Measurements from ENCODE around the gene GFOD1.

Gene GFOD1

DNA sequence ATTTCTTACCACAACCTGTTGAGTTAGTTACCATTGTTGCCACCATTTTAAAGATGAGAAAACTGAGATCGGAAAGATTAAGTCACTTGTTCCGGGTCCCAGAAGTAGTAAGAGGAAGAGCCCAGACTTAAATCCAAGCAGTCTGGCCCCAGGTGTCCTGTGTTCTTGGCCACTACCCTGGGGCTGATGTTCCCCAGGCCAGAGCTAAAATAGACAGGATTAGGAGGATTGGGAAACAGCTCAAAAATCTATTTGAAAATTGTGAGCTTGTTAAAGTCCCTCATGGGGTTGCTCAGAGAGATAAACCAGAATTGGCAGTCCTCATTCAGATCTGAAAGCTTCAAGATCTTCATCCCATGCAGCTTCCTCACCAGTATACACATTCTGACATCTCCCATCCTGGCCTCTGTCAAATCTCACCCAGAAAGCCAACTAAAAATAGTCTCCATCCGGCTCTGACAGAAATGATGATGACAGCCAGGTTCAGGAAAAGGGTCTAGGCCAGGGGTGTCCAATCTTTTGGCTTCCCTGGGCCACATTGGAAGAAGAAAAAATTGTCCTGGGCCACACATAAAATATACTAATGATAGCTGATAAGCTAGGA lies 62.0 kb downstream of the GFOD1 start:
- DNase-seq (ENCODE audit: low read depth) = no peak

DNA sequence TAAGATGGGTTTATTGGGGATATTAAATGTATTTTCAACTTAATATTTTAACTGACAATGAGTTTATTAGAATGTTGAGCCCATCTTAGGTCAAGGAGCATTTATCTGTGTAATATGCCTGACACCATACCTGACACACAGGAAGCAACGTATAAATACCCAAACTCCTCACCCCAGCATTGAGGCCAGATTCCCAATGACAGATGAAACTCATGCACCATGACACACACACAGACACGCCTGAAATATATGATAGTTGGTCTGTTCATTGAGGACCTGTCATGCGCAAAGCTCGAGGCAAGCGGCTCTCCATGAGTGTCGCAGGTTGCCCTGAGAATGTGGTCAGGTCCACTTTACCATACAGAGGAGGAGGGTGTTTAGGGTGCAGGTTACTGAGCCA lies 64.1 kb downstream of the GFOD1 start:
- DNase-seq (ENCODE audit: low read depth) = no peak

DNA sequence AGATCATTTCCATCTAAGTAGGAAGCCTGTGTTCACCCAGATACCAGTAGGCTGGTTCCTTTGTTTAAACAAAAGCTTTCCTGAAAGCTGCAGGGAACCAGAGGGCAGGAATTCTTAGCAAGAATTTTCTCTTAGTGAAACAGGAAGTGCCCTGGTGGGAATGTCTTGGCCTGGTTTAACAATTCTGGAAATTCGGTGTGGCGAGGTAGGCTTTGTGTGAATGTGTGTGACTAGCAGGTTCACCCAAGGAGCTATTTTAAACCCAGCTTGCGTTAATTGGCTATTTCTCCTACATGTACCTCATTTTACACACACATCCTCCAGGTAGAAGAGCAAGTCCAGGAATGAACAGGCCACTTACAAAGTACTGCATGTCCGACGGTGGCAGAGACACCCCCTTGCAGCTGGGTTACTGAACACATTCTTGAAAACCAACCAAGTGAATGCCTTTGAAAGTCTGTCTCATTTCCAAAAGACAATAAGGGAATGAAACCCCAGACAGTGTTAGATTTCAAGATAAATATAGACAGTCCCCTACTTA lies 64.6 kb downstream of the GFOD1 start:
- DNase-seq (ENCODE audit: low read depth) = no peak

DNA sequence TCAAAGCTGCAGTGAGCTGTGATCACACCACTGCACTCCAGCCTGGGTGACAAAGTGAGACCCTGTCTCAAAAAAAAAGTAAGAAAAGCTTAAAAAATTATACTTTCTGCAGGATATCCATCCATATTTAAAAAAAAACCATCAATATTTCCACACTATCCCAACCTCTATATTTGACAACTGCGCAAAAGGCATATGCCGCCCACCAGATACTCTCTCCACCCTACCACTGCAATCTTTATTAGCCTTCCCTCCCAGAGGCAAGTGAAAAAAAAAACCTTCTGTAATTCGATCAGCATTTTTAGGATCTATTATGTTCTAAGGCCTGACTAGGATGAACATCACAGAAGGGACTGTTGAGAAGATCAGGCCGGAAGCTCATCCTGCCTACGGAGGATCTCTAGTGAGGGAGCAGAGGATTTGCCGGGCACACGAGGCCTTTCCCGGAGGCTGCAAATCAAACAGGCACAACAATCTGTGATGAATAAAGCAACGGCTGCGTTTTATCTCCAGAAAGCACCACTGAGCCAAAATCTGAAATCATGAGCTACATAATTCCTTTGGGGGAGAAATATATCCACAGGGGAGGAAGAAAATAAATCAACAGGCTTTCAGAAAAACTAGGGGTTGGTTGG lies 65.9 kb downstream of the GFOD1 start:
- no peak for DNase-seq (ENCODE audit: low read depth)

DNA sequence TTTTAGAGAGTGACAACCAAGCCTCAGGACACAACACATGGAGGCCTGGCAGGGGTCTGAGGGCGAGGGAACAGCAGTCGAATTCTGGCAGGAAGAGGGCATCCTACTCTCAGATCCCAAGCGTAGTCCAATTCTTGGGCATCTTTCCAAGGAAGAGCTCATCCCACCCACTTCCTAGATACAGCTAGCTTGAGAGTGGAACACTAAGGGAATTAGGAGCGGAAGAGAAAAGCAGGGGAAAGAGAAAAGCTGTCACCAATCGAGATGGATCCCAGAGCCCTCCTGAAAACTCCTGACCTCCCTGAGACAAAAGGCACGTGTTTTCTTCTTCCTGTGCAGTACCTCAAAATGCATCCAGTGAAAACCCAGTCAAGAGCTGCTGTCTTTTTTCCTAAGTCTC lies 67.1 kb downstream of the GFOD1 start:
- DNase-seq (ENCODE audit: low read depth) = no peak

DNA sequence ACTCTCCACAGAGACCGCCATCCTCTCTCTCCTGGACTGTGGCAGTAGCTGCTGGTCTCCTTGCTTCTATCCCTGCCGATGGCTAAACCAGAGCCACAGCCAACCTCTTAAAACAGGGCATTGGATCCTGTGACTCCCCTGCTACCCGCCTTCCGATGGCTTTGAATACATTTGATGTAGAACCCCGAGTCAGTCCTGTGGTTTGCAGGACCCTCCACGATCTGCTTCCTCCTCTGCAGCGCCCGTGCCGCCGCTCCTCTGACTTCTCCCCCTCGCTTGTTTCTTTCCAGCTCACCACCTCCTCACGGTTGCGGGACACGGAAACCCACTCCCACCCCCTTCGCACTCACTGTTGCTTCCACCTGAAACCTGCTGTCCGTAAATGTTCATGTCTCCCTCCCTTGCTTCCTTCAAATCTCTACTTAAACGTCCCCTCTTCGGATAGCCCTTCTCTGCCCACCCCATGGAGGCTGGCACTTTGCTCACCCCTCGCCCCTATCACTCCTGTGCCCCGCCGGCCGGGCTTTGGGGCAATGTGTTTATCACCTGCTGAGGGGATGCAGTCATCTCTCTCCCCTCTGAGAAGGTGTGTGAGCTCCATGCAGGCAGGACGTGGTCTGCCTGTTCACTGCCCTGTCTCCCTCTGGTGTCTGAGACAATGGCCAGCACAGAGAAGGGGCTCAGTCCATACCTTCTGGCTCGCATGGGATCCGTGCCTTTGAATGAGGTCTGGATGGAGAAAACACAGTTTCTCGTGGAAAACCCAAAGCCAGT lies 67.8 kb downstream of the GFOD1 start:
- DNase-seq (ENCODE audit: low read depth) = no peak

DNA sequence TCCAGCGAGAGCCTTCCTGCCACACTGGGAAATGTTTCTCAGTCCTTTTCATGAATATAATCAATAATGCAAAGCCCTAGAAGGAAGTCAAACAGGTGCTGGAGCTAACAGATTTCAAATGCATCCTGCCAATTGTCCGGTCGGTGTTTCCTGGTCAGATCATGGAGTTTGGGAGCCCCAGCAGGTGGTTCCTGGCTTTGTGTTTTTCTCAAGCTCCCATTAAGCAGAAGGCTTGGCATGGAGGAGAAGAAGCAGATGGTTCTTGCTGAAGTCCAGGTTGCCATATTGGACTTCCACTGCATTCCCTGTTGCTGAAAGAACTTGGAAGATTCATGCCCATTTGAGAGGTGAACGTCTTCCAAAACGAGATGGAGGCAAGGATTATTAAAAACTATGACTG lies 68.6 kb downstream of the GFOD1 start:
- no peak for DNase-seq (ENCODE audit: low read depth)

DNA sequence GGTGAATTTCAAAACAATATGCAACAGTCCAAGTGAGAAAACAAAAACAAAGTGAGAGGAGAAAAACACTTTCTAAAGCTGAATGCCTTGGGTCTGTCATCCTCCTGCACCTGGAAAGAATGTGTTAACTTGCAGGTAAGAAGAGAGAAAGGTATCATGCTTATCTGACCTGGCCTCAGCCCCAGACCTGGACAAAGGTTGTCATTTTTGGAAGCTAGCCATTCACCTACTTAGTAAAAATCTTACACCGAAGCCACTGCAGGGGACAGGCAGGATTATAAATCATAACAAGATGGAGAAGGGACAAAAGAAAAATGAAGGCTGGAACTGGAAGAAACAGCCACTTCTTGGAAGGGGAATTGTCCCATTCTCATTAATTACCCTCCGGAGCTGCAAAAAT lies 69.4 kb downstream of the GFOD1 start:
- DNase-seq (ENCODE audit: low read depth) = no peak

DNA sequence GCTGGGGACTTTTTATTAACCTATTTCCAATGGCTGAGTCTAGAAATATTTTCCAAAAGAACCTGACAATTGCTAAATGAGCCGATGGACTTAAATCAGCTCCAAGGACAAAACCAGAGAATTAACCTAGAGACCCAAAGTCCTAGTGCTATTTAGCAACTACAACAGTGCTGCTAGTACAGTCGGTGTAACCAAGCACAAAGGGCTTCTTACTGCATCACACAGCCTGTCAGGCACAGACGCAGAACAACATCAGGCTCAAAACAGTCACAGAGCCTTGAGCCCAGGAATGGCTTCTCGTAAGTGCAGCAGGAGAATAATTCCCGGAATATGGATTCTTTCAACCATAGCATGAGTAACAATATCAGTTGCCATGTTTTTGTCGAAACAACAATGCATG lies 70.0 kb downstream of the GFOD1 start:
- DNase-seq (ENCODE audit: low read depth) = no peak

DNA sequence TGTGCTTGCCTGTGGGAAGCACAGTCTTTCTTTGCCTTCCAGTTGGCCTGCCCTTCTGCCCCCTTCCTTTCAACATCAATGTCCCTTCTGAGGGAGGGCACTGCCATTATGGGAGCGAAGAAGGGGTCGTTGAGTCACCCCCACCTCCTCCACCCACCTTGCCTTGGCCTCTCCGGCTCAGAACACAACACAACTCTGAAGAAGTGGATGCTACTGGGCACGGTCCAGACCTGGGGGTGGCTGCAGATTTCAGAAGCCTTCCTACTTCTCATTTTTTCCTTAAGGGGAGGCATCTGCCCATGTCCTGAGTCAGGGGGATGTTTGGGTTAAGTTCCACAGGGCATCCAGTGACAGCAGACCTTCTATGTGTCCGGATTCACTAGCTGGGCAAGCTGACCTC lies 72.1 kb downstream of the GFOD1 start:
- no peak for DNase-seq (ENCODE audit: low read depth)

DNA sequence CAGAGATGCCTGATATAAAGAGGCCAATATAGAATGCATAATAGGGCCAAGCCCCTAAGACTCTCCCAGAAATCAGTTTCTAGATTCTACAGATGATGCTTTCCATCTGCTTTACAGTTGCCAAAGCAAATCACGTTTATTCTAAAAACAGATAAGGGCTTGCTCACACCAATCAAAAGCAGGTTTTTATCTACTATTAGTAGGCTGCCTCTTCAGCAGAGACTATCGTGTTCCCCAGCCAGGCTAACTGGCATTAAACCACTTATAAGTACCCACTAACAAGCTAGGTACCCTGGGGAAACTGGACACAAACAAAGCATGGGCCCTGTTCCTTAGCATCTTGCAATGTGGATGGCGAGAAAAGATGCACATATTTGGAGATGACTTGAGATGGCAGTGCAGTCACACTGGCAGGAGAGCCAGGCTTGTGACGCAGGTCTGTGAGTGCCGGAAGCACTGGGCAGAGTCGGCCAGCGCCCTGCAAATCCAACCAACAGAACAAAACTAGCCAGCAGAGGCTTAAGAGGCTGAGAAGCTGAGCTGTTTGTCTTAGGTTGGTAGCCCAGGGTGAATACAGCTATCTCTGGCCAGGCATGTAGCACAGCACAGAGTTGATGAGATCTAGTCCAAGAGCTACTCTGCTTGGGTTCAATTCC lies 73.4 kb downstream of the GFOD1 start:
- no peak for DNase-seq (ENCODE audit: low read depth)

DNA sequence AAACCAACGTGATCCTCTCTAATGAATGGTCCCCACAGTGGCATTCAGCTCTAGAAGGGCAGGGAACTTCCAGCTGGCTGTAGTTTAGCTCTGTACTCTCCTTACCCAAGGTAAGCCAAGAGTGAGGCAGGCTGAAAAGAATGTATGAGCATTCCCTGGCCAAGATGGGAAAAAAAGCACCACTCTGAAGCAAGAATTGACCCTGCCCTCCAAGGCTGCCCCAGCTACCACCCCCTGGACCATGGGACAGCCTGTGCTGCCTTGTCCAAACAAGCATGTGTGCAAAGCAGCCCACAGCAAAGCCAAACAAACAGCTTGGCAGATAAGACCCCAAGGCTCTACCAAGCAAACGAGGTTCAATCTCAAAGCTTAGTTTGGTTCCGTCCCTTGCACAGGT lies 73.9 kb downstream of the GFOD1 start:
- DNase-seq (ENCODE audit: low read depth) = no peak

DNA sequence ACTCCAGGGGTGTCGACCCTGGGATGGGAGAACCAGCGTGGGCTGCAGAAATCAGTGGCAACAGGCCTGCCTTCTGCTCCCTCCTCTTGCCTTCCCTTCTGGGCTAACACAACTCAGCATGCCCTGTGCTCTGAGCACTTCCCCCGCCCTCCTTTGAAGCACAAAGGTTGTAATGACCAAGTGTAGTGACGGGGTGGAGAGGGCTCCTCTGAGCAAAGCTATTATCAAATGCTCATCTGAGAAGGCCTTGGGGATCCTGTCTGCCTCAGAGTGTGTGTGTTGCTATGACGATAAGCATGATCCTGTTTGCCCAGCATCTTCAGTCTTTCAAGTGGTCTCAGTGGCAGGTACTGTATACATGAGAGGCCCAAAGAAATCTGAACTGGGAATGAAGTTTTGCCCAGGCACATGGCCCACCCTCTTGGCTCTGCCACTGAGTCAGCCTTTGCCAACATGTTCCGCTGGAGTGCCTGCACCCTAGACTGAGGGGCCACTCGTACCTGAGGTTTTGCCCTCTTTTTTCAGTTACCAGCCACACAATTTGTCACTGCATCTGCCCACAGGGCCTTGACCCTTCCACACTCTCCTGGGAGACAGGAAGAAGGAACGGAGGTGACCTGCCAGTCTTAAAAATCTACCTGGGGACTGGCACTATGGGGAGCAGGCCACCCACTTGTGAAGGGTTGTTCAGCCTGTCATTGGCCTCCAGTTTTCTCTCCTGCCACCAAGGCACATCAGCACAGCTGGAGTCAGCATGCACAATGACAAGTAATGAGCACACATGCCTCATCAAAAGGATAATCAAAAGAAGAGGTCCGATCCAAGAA lies 74.5 kb downstream of the GFOD1 start:
- DNase-seq (ENCODE audit: low read depth) = no peak

DNA sequence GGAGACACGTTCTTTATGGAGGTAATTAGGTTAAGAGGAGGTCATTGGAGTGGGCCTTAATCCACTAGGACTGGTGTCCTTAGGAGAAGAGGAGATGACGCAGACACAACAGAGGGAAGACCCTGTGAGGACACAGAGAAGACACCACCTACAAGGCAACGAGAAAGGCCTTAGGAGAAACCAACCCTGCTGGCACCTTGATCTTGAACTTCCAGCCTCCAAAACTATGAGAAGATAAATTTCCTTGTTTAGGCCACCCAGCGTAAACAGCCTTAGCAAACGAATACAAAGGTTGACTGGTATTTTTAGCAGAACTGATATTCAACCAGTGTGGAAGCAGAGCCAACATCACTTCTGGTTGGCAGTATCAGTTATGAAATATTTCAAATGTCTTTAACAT lies 75.2 kb downstream of the GFOD1 start:
- DNase-seq (ENCODE audit: low read depth) = no peak

DNA sequence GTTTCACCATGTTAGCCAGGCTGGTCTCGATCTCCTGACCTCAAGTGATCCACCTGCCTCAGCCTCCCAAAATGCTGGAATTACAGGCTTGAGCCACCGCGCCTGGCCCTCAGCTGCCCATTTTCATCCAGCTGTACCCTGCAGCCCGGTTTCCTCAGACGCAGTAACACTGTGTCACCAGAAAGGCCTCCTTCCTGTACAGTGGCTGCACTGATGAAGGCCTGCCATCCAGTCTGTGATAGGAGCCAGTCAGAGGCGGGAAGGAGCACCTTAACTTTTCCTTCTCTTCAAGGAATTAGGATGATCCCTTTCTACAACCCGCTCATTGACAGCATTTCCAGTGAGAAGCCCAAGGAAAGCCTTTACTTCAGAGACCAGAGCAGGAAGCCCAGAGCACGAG lies 75.9 kb downstream of the GFOD1 start:
- no peak for DNase-seq (ENCODE audit: low read depth)

DNA sequence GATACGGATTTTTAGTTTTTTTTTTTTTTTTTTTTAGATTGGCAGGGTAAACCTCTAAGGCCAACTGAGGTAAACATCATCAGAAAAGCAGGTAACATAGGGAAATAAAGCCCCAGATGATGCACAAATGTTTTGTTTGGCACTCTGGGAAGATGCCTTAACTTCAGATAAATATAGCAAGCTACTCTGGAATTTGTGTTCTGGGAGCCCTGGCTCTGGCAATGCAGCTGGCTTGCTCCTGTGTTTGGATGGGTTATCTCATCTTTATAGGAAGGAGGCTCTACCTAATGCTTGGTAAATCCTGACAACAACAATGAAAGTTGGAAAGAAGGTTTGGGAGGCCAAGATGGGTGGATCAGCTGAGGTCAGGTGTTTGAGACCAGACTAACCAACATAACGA lies 77.4 kb downstream of the GFOD1 start:
- no peak for DNase-seq (ENCODE audit: low read depth)

DNA sequence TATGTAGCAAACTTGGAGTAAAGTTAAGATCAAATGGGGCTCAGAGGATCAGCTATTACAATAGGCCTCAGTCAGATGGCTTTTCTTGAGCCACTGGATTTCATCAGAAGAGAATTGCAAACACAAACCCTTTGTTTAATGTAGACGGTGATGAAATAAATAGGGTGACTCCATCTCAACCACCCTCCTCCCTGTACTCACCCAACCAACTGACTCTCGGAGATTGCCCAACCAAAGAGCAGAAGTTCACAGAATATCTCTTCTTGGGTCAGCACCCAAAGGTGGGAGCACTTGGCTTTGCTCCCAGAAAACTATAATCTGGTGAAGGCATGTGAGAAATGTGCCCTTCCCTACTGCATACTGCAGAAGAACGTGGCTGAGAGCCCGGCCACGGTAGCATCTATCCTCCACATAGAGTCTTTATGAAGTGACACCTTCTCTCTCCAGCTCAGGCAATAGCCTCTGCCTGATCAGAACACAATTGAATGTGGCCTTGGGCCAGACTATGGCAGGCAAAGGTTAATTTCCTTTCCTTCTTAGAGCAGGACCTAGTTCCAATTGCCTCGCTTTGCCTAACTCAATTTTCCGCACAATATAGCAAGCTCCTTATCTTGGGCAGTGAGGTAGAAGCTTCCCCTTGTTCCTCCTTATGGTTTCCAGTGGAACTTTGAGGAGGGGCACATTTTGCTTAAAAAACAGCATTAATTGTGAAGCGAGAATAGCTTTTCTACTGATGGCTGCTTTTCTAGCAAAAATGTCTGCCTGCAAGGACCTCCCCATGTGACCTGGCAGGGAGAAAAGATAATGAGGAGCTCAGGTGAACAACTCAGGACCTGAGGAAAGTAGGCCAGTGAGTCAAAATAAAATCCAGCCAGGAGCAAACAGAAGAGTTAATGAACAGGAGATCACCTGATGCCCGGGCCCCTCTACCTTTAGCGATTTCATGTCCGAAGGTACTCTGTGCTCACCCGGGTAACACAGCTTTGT lies 79.4 kb downstream of the GFOD1 start:
- no peak for DNase-seq (ENCODE audit: low read depth)

DNA sequence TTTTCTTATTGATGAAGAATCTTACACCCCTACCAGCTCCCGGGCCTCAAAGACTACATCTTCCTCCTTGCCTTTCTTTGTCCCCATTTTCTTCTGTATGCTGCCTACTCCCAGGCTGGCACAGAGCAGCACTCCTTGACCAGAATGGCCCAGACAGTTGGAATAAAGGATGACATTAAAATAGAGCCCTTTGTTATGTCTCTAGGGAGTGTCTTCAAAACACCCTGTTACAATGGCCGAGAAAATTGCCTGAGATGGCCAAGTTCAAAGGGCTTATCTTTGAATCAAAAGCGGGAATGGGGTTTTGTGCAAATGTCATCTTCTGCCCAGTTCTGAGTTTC lies 80.1 kb downstream of the GFOD1 start:
- no peak for DNase-seq (ENCODE audit: low read depth)

DNA sequence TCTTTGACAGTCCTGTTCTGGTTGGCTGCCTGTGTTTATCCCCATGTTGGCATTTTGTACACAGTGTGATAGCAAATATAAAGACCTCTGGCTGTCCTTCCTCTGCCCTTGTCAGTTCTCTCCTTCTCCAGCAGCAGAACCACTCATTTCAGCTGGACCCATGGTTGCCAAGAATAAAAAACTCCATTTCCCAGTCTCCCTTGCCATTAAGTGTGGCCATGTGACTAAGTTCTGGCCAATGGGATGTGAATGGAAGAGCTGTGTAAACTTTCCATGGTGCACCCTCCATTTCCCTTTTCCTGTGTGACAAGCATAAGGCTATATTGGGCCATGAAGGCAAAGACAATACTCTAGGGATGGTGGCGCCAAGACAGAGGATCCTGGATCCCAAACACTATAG lies 80.6 kb downstream of the GFOD1 start:
- DNase-seq (ENCODE audit: low read depth) = no peak

DNA sequence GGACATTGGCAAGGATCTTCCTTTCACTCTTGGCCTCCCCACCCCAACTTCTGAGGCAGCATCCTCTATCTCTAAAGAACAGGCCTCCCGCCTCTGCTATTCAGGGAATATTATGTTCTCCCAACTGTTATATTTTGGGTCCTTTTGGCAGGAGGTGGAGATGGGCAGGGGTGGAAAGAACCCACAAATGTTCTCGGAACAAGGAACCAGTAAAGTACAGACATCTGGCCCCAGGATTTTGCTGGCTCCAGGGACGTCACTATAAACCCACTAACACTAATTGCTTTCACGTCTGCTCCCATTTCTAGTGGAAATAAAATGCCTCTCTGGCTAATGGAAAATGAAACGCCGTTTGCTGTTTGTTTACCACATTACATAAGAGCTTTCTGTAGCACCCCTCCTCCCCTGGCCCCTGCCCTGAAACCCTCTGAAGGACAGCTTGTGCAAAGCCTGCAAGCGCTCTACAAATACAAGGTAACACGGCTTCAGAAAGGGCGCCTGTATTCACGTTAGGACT lies 81.4 kb downstream of the GFOD1 start:
- DNase-seq (ENCODE audit: low read depth) = no peak

DNA sequence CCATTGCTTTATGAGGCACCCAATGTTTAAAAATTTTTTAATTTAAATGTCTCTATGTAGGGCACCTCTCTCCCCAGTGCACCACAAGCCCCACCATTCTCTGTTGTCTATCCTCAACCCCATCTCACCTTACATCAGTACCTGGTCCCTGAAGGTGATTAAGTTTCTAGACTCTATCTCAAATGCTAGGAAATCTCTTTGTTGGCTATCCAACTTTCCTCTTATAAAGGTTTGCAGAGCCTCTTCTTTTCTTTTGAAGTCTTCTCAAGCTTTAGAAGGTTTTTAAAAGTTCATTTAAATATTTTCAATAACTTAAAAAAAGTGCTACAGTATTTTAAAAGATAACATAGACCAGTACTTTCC lies 82.5 kb downstream of the GFOD1 start:
- no peak for DNase-seq (ENCODE audit: low read depth)

All from stimulated activated CD8-positive, alpha-beta memory T cell treated with anti-CD3 and anti-CD28 coated beads, Interleukin-12 subunit alpha, Interleukin-12 subunit beta, amount 100 ng/mL, for 4 hours (primary cell).